Left hindlimb (tissue), 1 donor: Measurements from ENCODE around the gene SCRN3.
A peak's percentile ranks its signal among the peaks of the same experiment; 100 is the strongest.
"Not testable (repeated sequence)": the region's sequence is repeated elsewhere in the genome, so short reads cannot be mapped to it uniquely, and the experiment has no call there.

ENCODE experiments used
- DNase-seq: peaks from one replicate; pipeline ENCODE4 v3.0.0-alpha.2; 2018

The SCRN3 gene, protein sequence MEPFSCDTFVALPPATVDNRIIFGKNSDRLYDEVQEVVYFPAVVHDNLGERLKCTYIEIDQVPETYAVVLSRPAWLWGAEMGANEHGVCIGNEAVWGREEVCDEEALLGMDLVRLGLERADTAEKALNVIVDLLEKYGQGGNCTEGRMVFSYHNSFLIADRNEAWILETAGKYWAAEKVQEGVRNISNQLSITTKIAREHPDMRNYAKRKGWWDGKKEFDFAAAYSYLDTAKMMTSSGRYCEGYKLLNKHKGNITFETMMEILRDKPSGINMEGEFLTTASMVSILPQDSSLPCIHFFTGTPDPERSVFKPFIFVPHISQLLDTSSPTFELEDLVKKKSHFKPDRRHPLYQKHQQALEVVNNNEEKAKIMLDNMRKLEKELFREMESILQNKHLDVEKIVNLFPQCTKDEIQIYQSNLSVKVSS

DNA sequence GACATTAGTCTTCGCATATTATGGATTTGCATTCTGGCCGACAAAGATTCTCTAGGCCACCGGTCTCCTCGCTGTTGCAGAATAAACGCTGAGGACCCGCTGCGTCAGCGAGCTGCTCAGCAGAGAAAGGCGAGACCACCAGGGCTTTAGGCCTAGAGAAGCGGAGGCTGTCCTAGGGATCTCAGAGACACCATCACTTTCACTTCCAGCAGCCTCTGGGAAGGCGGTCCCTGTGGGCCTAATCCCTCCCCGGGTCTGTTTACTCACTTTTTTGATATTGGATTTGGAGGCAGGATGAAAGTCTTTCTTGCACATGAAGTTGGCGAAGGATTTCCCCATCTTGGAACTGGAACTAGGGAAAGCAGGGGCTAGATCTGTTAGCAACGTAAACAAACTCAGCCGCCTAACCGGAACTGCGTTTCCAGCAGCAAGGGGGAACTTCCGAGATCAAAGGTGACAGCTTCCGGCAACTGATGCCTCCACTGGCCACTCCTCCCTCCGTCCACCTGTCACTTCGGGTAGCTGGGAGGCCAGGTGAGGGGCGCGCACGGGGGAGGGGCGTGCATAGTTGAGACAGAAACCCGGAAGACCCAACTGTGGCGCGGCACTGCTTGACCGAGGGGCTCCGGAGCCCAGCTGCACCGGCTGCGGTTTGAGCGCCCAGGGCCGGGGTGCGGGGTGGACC, at the start of gene SCRN3:
Gene SCRN3, plus strand, starts transcription at position 447 of the 685 bp plus-strand sequence. CDS start 2,554 bp downstream, outside the sequence.
- DNase-seq = peak; percentile 85

DNA sequence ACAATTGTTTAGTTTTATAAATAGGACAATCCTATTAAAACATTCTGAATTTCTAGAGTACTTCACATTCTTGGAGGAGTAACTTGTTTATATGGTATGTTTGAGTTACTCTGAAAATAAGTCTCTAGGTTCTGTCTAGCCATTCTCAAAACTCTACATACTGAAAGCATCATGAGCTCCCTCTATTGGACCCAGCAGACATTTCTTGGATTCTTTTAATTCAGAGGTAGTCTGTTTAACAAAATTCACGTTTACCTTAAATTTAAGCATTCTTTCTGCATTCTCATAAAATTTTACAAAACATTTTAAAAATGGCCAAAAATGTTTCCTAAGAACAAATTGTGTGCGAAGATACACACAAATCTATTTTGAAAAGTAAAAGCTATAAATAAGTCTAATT, 45.5 kb upstream of the SCRN3 start:
- DNase-seq = no peak

DNA sequence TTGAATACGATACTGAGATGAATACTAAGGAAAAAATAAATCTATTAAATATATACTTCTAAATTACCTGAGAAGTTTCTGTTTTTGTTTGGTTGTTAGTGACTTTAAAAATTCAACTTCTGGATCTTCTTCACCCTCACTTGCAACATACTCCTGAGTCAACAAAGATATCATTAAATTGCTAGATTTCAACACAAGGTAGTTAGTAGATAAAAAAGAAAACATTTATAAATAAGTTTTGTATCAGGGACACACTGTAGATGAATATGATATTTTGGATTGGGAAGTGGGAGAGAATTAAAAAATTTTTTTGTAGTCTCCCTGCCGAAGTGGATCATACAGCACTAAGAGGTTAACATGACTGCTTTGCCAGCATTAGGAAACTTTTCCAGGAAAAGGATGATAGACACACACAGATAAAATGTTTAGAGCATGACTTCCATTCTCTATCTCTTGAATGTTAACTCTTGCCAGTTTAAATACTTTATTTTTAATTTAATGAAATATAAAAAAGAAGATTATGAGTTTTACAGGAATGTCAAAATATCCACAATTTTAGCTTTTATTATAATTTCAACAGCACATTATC, 44.8 kb upstream of the SCRN3 start:
- DNase-seq = no peak

DNA sequence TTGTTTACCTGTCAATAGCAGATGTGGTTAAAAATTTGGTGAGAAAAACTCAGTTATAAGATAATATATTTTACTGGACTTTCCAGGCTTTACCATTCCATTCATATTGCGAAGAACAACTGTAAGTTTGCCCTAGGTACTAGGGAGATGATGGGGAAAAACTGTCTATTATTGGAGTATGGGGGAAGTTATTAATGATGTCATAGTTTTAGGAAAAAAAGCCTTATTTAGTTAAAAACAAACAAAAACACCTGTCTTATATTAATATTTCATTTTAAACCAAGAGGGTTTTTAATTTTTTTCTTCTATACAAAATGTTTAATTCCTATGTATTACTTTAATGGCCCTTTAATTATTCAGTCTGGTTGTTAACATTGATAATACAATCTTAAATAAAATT, 42.5 kb upstream of the SCRN3 start:
- no peak for DNase-seq

DNA sequence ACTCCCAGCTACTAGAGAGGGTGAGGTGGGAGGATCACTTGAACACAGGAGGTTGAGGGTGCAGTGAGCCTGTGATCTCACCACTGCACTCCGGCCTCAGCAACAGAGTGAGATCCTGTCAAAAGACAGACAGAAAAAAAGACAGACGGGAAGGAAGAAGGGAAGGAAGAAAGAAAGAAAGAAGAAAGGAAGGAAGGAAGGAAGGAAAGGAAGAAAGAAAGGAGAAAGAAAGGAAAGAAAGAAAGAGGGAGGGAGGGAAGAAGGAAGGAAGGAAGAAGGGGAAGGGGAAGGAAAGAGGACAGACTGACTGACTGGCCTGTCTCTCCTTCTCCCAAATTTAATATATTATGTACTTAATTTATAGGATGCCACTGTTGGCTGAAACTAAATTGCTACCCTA, 39.2 kb upstream of the SCRN3 start:
- DNase-seq = no peak

DNA sequence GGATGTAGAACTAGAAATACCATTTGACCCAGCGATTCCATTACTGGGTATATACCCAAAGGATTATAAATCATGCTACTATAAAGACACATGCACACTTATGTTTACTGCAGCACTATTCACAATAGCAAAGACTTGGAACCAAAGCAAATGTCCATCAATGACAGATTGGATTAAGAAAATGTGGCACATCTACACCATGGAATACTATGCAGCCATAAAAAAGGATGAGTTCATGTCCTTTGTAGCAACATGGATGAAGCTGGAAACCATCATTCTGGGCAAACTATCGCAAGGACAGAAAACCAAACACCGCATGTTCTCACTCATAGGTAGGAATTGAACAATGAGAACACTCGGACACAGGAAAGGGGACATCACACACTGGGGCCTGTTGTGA, 35.9 kb upstream of the SCRN3 start:
- DNase-seq = not testable (repeated sequence)

DNA sequence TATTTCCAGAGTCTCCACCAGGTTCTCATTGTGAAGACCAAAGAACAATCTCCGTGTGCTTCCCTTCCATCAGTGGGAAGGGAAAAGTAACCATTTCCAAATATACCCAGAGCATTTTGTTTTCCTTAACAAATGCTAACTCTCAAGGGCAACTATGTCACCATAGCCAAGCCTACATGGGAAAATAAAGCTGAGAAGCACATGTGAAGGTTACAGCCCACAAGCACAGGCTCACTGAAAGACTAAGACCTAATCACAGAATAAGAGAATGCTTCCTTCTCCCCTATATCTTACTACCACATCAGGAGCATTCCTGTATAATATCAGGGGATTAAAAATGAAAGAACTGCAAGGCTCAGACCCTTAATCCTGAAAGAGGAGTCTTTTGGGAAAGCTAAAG, 32.6 kb upstream of the SCRN3 start:
- no peak for DNase-seq

DNA sequence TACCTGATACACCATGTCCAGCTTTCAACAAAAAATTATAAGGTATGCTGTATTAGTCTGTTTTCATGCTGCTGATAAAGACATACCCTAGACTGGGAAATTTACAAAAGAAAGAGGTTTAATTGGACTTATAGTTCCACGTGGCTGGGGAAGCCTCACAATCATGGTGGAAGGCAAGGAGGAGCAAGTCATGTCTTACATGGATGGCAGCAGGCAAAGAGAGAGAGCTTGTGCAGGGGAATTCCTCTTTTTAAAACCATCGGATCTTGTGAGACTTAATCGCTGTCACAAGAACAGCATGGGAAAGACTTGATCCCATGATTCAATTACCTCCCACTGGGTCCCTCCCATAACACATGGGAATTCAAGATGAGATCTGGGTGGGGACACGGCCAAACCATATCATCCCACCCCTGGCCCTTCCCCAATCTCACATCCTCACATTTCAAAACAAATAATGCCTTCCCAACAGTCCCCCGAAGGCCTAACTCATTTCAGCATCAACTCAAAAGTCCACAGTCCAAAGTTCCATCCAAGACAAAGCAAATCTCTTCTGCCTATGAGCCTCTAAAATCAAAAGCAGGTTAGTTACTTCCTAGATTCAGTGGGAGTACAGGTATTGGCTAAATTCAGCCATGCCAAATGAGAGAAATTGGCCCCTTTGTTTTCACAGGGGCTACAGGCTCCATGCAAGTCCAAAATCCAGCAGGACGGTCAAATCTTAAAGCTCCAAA, 31.9 kb upstream of the SCRN3 start:
- not testable (repeated sequence) for DNase-seq

DNA sequence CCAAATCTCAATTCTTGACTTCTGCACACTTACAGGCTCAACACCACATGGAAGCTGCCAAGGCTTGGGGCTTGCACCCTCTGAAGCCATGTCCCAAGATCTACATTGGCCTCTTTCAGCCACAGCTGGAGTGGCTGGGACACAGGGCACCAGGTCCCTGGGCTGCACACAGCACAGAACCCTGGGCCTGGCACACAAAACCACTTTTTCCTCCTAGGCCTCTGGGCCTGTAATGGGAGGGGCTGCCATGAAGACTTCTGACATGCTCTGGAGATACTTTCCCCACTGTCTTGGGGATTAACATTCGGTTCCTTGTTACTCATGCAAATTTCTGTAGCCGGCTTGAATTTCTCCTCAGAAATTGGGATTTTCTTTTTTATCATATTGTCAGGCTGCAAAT, 30.9 kb upstream of the SCRN3 start:
- no peak for DNase-seq

DNA sequence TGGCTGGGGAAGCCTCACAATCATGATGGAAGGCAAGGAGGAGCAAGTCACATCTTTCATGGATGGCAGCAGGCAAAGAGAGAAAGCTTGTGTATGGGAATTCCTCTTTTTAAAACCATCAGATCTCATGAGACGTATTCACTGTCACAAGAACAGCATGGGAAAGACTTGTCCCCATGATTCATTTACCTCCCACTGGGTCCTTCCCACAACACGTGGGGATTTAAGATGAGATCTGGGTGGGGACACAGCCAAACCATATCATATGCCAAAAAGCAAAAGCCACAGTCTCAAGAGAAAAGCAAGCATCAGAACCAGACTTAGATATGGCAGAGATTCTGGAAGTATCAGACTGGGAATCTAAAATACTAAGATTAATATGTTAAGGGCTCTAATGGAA, 30.0 kb upstream of the SCRN3 start:
- DNase-seq = no peak

DNA sequence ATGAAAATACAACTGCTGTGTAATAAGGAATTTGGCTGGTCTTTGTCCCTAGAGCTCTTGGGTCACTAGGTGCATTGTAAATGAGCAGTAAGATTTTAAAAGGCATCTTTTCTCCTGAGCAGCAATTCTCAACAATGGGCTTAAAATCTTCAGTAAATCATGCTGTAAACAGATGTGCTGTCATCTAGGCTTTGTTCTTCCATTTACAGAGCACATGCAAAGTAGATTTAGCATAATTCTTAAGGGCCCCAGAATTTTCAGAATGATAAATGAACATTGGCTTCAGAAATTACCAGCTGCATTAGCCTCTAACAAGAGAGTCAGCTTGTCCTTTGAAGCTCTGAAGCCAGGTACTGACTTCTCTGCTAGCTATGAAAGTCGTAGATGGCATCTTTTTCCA, 26.8 kb upstream of the SCRN3 start:
- DNase-seq = no peak

DNA sequence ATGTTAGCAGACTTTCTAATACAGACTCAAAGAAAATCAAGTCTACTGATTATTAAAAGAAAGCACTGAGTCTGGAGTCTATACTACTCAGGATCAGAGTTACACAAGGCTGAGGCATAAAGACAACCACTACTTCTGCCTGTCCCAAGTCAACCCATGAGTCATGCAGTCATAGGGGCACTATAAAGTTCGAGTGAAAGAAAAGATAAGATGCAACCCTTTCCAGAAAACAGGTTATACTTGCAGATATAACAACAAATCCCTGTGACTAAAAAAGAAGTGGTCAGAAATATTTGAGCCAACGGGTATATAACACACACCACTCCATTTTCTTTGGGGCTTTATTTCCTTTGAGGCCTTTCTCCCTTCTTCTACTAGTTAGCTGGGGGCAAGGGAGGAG, 18.6 kb upstream of the SCRN3 start:
- DNase-seq = no peak

DNA sequence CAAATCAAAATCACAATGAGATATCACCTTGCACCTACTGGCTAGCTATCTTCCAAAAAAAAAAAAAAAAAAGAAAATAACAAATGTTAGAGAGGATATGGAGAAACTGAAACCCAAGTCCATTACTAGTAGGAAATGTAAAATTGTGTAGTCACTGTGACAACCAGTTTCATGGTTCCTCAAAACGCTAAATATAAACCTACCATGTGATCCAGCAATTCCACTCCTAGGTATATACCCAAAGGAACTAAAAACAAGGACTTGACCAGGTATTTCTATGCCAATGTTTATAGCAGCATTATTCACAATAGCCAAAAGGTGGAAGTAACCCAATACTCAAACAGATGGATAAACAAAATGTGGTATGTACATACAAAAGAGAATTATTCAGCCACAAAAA, 11.7 kb upstream of the SCRN3 start:
- DNase-seq = no peak

DNA sequence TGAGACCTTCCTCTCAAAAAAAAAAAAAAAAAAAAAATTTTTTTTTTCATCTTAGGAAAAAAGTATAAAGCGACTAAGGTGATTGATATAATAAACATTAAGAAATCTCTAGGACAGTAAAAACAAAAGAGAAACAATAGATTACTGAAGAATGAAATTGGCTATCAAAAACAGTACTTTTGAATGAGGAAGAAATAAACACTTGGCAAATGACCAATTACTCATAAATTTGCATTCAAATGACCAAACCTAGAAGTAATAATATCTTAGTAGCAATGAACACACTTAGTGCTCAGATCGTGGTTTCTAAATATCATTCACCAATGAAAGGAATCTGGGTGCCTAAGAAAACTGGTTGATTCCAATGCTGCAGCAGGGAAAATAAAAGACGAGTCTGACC, 10.3 kb upstream of the SCRN3 start:
- no peak for DNase-seq

DNA sequence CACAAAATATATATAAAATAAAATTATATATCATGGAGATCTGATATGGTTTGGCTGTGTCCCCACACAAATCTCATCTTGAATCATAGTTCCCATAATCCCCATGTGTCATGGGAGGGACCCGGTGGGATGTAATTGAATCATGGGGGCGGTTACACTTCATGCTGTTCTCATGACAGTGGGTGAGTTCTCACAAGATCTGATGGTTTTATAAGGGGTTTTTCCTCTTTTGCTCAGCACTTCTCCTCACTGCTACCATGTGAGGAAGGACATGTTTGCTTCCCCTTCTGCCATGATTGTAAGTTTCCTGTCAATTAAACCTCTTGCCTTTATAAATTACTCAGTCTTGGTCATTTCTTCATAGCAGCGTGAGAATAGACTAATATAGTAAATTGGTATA, 6.8 kb upstream of the SCRN3 start:
- not testable (repeated sequence) for DNase-seq

DNA sequence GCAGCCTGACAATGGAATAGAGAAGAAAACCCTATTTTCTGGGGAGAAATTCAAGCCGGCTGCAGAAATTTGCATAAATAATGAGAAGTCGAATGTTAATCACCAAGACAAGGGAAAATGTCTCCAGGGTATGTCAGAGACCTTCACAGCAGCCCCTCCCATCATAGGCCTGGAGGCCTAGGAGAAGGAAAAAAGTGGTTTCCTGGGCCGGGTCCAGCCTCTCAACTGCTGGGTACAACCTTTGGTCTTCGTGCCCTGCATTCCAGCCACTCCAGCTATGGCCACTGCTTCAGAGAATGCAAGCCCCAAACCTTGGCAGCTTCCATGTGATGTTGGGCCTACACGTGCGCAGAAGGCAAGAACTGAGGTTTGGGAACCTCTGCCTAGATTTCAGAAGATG, 6.0 kb upstream of the SCRN3 start:
- DNase-seq = no peak

DNA sequence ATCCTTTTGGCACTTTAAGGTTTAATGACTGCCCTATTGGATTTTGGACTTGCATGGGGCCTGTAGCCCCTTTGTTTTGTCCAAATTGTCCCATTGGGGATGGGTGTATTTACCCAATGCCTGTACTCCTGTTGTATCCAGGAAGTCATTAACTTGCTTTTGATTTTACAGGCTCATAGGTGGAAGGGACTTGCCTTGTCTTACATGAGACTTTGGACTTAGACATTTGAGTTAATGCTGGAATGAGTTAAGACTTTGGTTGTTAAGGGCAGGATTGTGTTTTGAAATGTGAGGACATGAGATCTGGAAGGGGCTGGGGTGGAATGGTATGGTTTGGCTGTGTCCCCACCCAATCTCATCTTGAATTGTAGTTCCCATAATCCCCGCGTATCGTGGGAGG, 5.2 kb upstream of the SCRN3 start:
- not testable (repeated sequence) for DNase-seq

DNA sequence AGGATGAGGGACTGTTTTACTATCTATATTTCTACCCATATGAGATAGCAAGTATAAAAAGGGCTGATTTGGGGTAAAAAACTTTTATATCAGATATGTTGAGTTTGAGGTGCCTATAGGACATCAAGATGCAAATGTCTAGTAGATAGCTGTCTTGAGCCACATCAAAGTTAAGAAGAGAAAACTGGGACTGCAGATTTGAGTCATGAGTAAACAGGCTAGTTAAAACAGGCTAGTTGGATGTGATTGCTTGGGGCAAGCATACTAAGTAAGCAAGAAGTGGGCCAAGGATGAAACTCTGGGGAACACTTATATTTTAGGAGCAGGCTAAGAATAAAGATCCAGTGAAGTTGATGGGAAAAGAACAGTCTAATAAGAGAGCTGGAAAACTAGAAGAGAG, 2.8 kb upstream of the SCRN3 start:
- no peak for DNase-seq

DNA sequence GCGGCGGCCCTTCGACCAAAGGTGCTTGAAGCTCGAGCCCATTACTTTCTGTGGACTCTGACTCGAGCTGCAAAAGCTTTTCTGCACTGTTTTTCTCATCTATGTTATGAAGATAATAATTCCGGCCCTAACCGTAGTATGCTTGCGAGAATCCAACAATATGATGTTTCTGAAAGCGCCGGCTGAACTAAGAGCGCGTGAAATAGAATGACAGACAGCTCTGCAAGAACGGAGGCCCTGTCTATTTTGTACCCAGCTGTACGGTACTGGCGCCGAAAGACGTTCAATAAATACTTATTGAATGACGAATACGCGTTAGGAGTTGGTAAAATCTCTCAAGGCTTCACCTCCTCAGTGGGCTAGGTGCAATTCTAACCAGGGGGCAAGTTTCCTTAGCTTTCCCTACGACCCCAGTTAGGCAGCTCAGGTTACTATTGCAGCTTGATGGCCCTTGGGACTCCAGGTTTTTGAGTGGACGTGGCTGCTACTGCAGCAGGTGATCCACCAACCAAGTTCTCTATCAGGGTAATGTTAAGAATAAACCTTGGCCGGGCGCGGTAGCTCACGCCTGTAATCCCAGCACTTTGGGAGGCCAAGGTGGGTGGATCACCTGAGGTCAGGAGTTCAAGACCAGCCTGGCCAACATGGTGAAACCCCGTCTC, 570 bp downstream of the SCRN3 start:
- no peak for DNase-seq

DNA sequence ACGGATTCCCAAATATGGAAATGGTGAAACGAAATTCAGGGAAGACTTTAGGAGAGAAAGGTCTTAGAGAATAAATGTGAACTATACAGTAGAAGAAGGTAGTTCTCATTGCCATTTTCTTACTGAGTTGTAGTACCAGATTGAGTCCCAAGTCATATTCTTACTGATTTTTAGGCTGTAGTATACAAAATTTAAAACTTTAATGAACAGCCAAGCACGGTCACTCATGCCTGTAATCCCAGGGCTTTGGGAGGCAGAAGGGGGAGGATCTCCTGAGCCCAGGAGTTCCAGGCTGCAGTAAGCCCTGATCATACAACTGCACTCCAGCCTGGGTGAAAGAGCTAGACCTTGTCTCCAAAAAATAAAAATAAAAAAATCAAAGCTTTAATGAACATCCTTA, 2.2 kb downstream of the SCRN3 start:
- no peak for DNase-seq

DNA sequence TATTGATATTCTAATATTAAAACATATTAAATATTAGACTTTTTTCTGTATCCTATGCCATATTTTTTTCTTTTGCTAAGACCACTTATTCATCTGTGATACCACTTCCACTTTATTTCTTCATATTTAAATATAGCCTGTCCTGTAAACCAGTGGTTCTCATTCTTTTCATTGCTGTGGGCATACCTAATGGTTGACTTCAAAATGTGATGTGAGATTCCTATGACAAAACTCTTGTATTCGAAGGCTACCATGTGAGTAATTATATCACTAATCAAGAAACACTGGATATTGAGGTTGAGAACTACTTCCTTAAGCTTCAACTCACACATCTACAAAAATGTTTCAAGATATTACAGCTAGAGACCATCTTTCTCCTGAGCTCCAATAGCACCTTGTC, 3.6 kb downstream of the SCRN3 start:
- no peak for DNase-seq

DNA sequence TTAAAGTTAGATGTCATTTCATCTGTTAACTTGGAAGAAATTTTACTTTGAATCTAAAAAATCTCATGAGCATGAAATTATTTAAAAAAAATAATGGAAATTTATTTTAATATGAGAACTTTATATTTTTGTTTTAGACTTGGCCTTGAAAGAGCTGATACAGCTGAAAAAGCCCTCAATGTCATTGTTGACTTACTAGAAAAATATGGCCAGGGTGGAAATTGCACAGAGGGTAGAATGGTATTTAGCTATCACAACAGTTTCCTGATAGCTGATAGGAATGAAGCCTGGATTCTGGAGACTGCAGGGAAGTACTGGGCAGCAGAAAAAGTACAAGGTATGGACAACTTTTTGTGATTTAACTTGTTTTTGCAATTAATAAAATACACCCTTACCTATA, 5.3 kb downstream of the SCRN3 start:
- DNase-seq = no peak

DNA sequence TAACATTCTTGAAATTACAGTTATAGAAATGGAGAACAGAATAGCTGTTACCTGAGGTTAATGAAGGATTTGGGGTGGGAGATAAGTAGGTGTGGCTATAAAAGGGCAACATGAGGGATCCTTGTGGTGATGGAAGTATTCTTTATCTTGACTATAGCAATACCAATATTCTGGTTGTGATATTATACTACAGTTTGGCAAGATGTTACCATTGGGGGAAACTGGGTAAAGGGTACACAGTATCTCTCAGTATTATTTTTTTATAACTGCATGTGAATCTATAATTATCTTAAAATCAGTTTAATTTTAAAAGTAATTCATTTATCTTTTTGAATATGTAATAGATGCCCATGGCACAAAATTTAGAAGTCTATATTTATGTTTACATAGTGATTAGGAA, 8.1 kb downstream of the SCRN3 start:
- DNase-seq = no peak
